ENCODE data around the gene AHSG. TPM values are rescaled to one million over a fixed set of nuclear protein-coding genes. Genes with fewer than 3 reads are reported as not detected.

The AHSG gene
- total and polyA plus RNA-seq, 8 donors, result 0.92 TPM; not detected in 7

- no peak within 1 kb of the TSS for H3K27ac ChIP-seq
- no peaks in the 10 kb centered on the region for H3K9me3 ChIP-seq
- intact Hi-C loops (cut with DNase I; ENCODE audit: low total_unique reads), result no loop called here
- H3K36me3 ChIP-seq, result no peaks in the 10 kb centered on the region
- DNase-seq, result no peak
- no peak within 1 kb of the TSS for H3K4me3 ChIP-seq
- H3K27me3 ChIP-seq, result peaks cover 0 to 19% (median 0%) of the 10 kb centered on the region in 3 donors
- no peaks in the 10 kb centered on the region for H3K4me1 ChIP-seq
- TF ChIP-seq EP300 (IDR thresholded peaks at IDR 0.05) (no peak), POLR2A (IDR thresholded peaks at IDR 0.05) (no peak), POLR2AphosphoS5 (IDR thresholded peaks at IDR 0.05) (no peak), CTCF (IDR thresholded peaks at IDR 0.05) (no peak)
- 72 to 83% (median 75%) methylated on average over 8 of the region's 8 CpGs for WGBS, 5 donors
These were observed 52.8 kb downstream of the AHSG start, which contains the start of gene HRG for GRCh38 chr3:186665625-186666188. TSS of gene HRG (plus strand) at chr3:186666014. CDS start at chr3:186666032, 18 bp downstream.

- H3K9me3 ChIP-seq, result no peaks in the 10 kb centered on the region
- H3K27me3 ChIP-seq, result peaks cover 0 to 26% (median 0%) of the 10 kb centered on the region in 3 donors
- no peak overlapping the region for H3K27ac ChIP-seq
- TF ChIP-seq EP300 (IDR thresholded peaks at IDR 0.05) (no peak), POLR2AphosphoS5 (IDR thresholded peaks at IDR 0.05) (no peak), CTCF (IDR thresholded peaks at IDR 0.05) (no peak), POLR2A (IDR thresholded peaks at IDR 0.05) (no peak)
- H3K4me1 ChIP-seq, result no peaks in the 10 kb centered on the region
- 74 to 76% (median 75%) methylated on average over 6 of the region's 6 CpGs for WGBS, 5 donors
- H3K4me3 ChIP-seq, result no peak overlapping the region
- intact Hi-C loops (cut with DNase I; ENCODE audit: low total_unique reads), result no loop called here
- no peak for DNase-seq
- H3K36me3 ChIP-seq, result no peaks in the 10 kb centered on the region
These were observed 55.6 kb downstream of the AHSG start for GRCh38 chr3:186668426-186668825.

- H3K27ac ChIP-seq, result no peak overlapping the region
- WGBS, 5 donors, result 77 to 91% (median 87%) methylated on average over 2 of the region's 2 CpGs
- H3K4me3 ChIP-seq, result no peak overlapping the region
- H3K4me1 ChIP-seq, result no peaks in the 10 kb centered on the region
- no peaks in the 10 kb centered on the region for H3K36me3 ChIP-seq
- TF ChIP-seq POLR2AphosphoS5 (IDR thresholded peaks at IDR 0.05), result no peak
- TF ChIP-seq POLR2A (IDR thresholded peaks at IDR 0.05), result no peak
- TF ChIP-seq EP300 (IDR thresholded peaks at IDR 0.05), result no peak
- no peak for TF ChIP-seq CTCF (IDR thresholded peaks at IDR 0.05)
- intact Hi-C loops (cut with DNase I; ENCODE audit: low total_unique reads), result no loop called here
- DNase-seq, result no peak
- no peaks in the 10 kb centered on the region for H3K9me3 ChIP-seq
- H3K27me3 ChIP-seq, result peaks cover 0 to 28% (median 0%) of the 10 kb centered on the region in 3 donors
These were observed 56.7 kb downstream of the AHSG start for GRCh38 chr3:186669378-186670084.

GRCh38 chr3:186670155-186670554, 57.3 kb downstream of the AHSG start:
- no peaks in the 10 kb centered on the region for H3K4me1 ChIP-seq
- H3K9me3 ChIP-seq, result no peaks in the 10 kb centered on the region
- no peak overlapping the region for H3K4me3 ChIP-seq
- H3K27ac ChIP-seq, result no peak overlapping the region
- no peaks in the 10 kb centered on the region for H3K36me3 ChIP-seq
- no peak for TF ChIP-seq EP300 (IDR thresholded peaks at IDR 0.05)
- TF ChIP-seq CTCF (IDR thresholded peaks at IDR 0.05), result no peak
- no peak for TF ChIP-seq POLR2A (IDR thresholded peaks at IDR 0.05)
- no peak for TF ChIP-seq POLR2AphosphoS5 (IDR thresholded peaks at IDR 0.05)
- H3K27me3 ChIP-seq, result peaks cover 0 to 26% (median 0%) of the 10 kb centered on the region in 3 donors
- intact Hi-C loops (cut with DNase I; ENCODE audit: low total_unique reads), result no loop called here
- DNase-seq, result no peak

Small RNA genes lying within 50 kb of the gene (small RNA-seq; reads per million reads assigned to genes)
- gene RF00017, result 0 reads per million in 4 donors

Other genes with a start within 250 kb of the AHSG start
- 1 to 10 TPM in 3 of 5 donors, not detected in 2; 1.8 to 4.3 (median 2.8) TPM for gene CRYGS, start 68.7 kb upstream of the AHSG start, total RNA-seq
- 1 to 10 TPM; 5.0 to 6.6 (median 5.9) TPM for gene CRYGS, start 68.7 kb upstream of the AHSG start, polyA plus RNA-seq
- 10 to 100 TPM in 3 of 5 donors, 1 to 10 TPM in 2; 5.3 to 16.5 (median 10.4) TPM for gene TBCCD1, start 45.7 kb upstream of the AHSG start, total RNA-seq
- 1 to 10 TPM; 3.5 to 4.4 (median 4.0) TPM for gene TBCCD1, start 45.7 kb upstream of the AHSG start, polyA plus RNA-seq
- gene DNAJB11, start 42.3 kb upstream of the AHSG start, total RNA-seq, result 10 to 100 TPM; 17.0 to 62.1 (median 31.6) TPM
- gene DNAJB11, start 42.3 kb upstream of the AHSG start, polyA plus RNA-seq, result 10 to 100 TPM; 17.7 to 33.9 (median 32.2) TPM
- gene FETUB, start 27.3 kb downstream of the AHSG start, total RNA-seq, result not detected
- under 1 TPM in 1 of 3 donors, not detected in 2; 0.63 TPM for gene FETUB, start 27.3 kb downstream of the AHSG start, polyA plus RNA-seq
- gene HRG, start 53.0 kb downstream of the AHSG start, total RNA-seq, result not detected
- not detected for gene HRG, start 53.0 kb downstream of the AHSG start, polyA plus RNA-seq
- not detected for gene KNG1, start 104.3 kb downstream of the AHSG start, total RNA-seq
- under 1 TPM in 1 of 3 donors, not detected in 2; 0.18 TPM for gene KNG1, start 104.3 kb downstream of the AHSG start, polyA plus RNA-seq
- gene EIF4A2, start 170.5 kb downstream of the AHSG start, total RNA-seq, result 1,000 to 10,000 TPM in 1 of 5 donors, 100 to 1,000 TPM in 4; 165 to 1,058 (median 464) TPM
- gene EIF4A2, start 170.5 kb downstream of the AHSG start, polyA plus RNA-seq, result 100 to 1,000 TPM; 313 to 569 (median 319) TPM
- 100 to 1,000 TPM in 1 of 5 donors, 10 to 100 TPM in 2, 1 to 10 TPM in 1, not detected in 1; 3.2 to 121 (median 28.4) TPM for gene RFC4, start 193.4 kb downstream of the AHSG start, total RNA-seq
- gene RFC4, start 193.4 kb downstream of the AHSG start, polyA plus RNA-seq, result 10 to 100 TPM; 13.1 to 25.2 (median 21.2) TPM
- 10 to 100 TPM in 1 of 5 donors, 1 to 10 TPM in 2, under 1 TPM in 1, not detected in 1; under 0.01 to 11.1 (median 6.5) TPM for gene ADIPOQ, start 229.7 kb downstream of the AHSG start, total RNA-seq
- 1 to 10 TPM in 1 of 3 donors, under 1 TPM in 2; 0.13 to 1.4 (median 0.25) TPM for gene ADIPOQ, start 229.7 kb downstream of the AHSG start, polyA plus RNA-seq